ENCODE measurements around the gene PIAS1.

DNA sequence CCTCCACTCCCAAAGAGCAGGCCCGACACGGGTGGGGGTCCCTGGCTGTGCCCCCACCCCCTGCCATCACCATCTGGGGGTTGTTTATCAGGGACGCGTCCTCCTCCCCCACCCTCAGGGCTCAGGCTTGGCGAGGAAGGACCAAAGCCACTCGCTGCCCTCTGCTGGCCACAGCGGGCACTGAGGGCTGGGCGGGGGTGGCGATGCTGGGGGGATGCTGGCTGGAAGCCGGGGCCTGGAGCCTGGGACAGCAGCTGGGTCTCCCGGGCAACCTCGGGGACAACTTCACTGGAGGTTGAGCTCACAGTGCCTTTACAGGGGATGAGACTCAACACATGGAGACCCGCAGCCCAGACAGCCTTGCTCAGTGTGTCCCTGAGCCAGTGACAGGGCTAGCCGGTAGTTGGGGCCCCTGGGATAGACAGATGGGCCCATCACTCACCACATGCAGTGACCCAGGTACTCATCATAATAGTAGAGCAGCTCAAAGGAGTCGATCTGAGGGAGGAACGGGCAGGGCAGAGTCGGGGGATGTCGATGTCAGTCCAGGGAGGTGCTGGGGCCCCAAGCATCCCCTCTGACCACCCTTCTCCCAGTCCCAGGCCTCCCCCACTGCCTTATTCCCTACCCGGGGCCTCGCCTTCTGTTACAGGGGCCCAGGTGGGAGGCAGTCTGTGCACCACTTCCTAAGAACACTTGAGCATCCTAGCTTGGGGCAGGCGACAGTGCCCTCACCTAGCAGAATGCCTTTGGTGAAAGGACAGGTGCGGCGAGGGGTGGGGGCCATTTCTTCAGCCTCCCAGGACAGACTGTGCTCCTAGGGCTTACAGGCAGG lies 156.9 kb downstream of the PIAS1 start:
- TF ChIP-seq ZNF274 (IDR thresholded peaks at IDR 0.05; ENCODE audit: low read depth, low read length) (no peak), YY1 (IDR thresholded peaks at IDR 0.05; ENCODE audit: insufficient read depth, insufficient read length) (no peak), SUZ12 (IDR thresholded peaks at IDR 0.05; ENCODE audit: extremely low read depth, insufficient read depth, insufficient read length) (no peak)
